Measurements from ENCODE around the gene RYR3.

Gene RYR3

GRCh38 chr15:33310481-33311311, at the start of gene RYR3:
Gene RYR3 (plus strand): TSS chr15:33310967. CDS start chr15:33311046, 79 bp downstream.
- no peak for DNase-seq (ENCODE audit: low read depth)

GRCh38 chr15:33262306-33262705, 48.5 kb upstream of the RYR3 start:
- no peak for DNase-seq (ENCODE audit: low read depth)

GRCh38 chr15:33277689-33278088, 33.1 kb upstream of the RYR3 start:
- DNase-seq (ENCODE audit: low read depth): no peak

GRCh38 chr15:33278816-33279612, 31.8 kb upstream of the RYR3 start:
- no peak for DNase-seq (ENCODE audit: low read depth)

DNA sequence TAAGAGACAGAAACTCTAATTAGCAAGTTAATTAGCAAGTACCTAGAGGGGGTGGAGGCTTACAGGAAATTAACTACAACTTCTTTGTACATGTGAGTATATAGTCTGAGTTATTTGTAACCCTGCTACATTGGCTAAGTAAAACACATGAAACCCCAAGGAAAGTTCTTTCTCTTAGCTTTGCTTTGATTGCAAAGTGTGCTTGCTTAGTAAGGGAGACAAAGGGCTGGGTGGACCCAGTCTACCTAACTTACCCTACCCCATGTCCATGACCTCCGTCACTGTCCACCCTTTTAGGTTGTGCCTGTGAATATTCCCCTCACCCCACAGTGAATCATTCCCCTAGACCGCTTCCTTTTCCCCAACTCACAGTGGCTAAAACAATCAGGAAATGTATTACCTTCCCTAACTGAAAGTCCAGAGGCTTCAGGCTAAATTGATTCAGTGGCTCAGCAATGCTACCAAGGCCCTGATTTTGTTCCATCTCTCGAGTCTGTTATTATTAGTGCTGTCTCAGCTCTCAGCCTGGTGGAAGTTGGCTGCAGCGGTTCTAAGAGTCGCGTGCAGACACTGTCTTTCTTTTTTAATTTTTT, 31.1 kb upstream of the RYR3 start:
- no peak for DNase-seq (ENCODE audit: low read depth)

GRCh38 chr15:33282226-33283020, 28.3 kb upstream of the RYR3 start:
- no peak for DNase-seq (ENCODE audit: low read depth)

DNA sequence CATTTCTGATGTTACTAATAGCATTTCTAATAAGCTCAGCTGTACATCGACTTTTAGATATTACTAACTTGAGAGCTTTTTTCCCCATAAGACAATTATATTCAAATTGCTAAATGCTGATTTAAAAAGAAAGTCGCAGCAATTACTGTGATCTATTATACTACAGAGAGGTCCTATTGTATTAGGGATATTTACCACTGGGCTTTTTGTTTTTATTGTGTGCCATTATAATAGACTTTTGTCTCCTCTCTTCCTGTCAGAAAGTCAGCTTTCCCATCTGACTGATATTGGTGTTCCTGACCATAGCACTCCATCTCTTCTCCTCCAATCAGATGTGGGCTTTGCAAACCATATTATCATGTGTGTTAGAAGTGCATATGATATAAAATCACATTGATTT, 27.2 kb upstream of the RYR3 start:
- DNase-seq (ENCODE audit: low read depth): no peak

- DNase-seq (ENCODE audit: low read depth): no peak
Observed at GRCh38 chr15:33284336-33284735, 26.4 kb upstream of the RYR3 start.

DNA sequence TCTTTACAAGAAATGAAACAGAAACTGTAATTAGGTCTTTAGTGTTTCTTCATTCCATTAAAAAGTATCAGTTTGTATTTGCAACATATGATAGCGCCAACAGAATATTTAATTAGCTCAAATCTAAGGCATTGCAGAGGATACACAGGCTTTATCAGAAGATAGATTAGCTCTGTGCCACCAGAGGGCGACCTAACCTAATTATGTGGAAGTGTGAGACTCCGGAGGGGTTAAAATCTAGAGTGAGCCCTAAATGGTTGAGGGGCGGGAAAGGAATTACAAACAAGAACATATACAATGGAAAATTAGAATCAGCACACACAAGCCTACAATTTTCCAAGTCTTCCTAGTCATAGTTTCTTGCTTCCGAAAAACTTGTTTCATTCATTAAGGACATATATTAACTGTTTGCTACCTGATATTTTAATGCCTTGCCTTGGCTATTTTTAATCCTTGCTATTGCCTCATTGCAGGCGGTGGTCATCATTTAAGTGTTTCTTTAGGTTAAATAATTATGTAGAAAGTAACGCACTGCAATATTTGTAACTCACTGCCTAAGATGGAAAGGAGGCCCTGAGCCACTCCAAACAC, 18.0 kb upstream of the RYR3 start:
- peak; percentile 16 for DNase-seq (ENCODE audit: low read depth)

DNA sequence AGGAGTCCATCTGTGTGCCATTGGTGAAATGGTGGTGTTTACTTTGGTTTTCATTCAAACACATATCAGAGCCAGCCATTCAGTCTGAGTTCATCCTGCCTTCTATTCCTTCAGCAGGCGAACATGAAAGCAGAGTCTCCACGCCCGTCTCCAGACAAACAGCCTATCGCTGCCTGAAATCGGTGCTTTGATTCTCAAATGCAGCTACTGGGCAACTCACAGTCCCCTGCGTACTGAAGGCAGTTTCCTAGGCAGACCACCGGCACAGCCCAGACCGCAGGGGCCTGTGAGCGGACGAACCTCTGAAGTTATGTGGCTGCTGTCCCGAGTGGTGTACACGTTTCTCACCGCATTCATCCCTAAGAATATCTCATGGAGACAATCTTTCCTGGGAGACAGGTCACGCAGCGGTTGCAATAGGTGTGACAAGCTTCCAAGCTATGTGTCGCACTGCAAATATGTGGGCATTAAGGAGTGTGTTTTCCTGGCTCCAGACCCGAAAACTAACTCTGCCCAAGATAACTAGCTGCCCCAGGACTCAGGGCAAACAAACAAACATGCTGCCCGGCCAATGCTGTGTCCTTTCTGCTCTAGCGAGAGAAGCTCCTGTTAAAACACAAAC, 16.9 kb upstream of the RYR3 start:
- no peak for DNase-seq (ENCODE audit: low read depth)

GRCh38 chr15:33296050-33296449, 14.7 kb upstream of the RYR3 start:
- DNase-seq (ENCODE audit: low read depth): no peak

GRCh38 chr15:33296856-33297255, 13.9 kb upstream of the RYR3 start:
- DNase-seq (ENCODE audit: low read depth): no peak

GRCh38 chr15:33298631-33299030, 12.1 kb upstream of the RYR3 start:
- DNase-seq (ENCODE audit: low read depth): no peak

DNA sequence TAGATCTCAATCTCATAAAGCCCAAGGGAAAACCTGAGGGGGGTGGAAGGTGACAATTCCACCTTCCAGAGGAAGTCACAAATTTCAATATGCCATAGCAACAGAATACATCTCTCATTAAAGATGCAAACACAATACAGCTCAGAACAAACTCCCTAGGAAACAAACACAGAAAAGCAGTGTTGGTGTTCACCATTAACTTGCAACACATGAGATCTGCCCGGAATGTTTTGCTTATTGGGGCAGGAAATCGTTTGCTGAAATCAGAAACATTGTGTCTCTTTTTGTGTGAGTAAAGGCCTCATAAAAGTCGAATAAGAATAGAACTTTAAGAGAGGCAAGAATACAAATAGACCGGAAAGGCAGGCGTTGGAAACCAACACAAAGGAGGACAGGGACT, 5.8 kb upstream of the RYR3 start:
- no peak for DNase-seq (ENCODE audit: low read depth)

- no peak for DNase-seq (ENCODE audit: low read depth)
Observed at GRCh38 chr15:33309602-33310276, 1.0 kb upstream of the RYR3 start.

GRCh38 chr15:33311312-33311971, 675 bp downstream of the RYR3 start:
- no peak for DNase-seq (ENCODE audit: low read depth)

DNA sequence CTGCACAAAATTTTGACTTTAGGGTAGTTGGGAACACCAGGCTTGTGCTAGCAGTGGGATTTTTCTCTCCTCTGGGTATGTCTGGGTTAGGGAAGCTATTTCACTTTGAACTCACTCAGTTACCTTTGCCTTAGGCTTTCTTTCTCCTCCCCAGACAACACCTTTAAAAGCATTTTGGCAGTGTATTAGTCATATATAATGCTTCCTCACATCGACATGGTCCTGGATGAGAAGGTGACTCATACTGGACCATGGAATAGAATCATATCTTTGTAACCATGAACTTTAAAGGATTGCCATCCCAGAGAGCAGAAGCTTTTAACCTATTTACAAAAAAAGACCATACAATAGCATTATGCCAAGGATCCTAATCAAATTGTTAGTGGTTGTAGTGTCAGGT, 2.7 kb downstream of the RYR3 start:
- no peak for DNase-seq (ENCODE audit: low read depth)

DNA sequence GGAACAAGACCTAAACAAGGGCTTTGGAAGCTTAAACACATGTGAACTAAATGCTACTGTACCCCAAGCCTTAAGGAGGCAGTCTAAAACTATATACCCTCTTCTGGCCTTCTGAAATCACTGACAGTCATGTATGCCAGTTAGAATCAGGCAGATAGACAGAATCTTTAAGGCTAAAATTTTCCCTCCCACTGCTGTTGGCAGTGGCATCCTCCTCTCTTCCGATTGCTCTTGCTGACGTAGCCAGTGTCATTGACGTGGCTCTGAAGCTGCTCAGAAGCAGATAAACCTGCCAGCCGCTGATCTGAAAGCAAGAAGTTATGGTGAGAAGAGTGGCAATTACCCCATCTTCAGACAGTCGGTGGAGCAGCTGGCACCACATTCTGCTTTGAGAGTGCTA, 3.3 kb downstream of the RYR3 start:
- no peak for DNase-seq (ENCODE audit: low read depth)

DNA sequence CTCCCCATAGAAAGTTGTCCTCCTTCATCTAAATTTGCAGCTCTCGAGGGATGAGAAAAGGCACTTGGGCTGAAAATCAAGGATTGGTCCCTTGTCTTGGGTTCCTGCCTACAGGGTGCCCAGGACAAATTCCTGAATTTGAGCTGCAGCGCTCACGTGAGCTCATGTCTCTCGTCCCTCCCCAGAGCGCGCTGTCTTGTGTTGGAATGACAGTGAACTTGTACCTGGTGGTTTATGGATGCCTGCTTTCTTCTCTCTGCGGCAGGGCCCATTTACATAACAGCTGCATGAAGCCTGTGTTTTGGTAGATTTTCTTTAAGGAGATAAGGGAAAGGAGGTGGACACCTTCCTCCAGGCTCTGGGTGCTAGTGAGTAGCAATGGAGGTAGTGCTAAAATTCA, 4.3 kb downstream of the RYR3 start:
- DNase-seq (ENCODE audit: low read depth): no peak

- no peak for DNase-seq (ENCODE audit: low read depth)
Observed at GRCh38 chr15:33317896-33318295, 7.1 kb downstream of the RYR3 start.

Measured in stimulated activated CD8-positive, alpha-beta memory T cell treated with anti-CD3 and anti-CD28 coated beads, Interleukin-4, amount 100 ng/mL, for 24 hours (primary cell).